Liver (tissue), 9 donors: ENCODE measurements around the gene CDKN1B. TPM values are rescaled to one million over a fixed set of nuclear protein-coding genes. Genes with fewer than 3 reads are reported as not detected.

Source experiments
- DNase-seq: peaks from one replicate; pipeline ENCODE4 v3.0.0-alpha.2; 2017; ENCODE audit warnings: low spot score
- H3K27ac ChIP-seq, 2 donors: one replicate each; pipeline ENCODE4 v1.7.0; 2013; ENCODE audit warnings: inconsistent platforms in 2 of 2, low read length in 2 of 2, control low read depth in 1 of 2, low read depth in 1 of 2, mild to moderate bottlenecking in 1 of 2
- H3K27me3 ChIP-seq, 4 donors: one replicate each; pipeline versions ENCODE4 v1.6.1 to v1.7.0; 2013; ENCODE audit warnings: low read length in 3 of 4, inconsistent platforms in 1 of 4, mild to moderate bottlenecking in 1 of 4, moderate library complexity in 1 of 4; ENCODE audit not compliant: control insufficient read depth in 4 of 4, insufficient read depth in 4 of 4
- H3K36me3 ChIP-seq, 4 donors: one replicate each; pipeline versions ENCODE4 v1.6.1 to v1.7.0; 2013; ENCODE audit warnings: low read length in 3 of 4, mild to moderate bottlenecking in 3 of 4, low read depth in 1 of 4, moderate library complexity in 1 of 4; ENCODE audit not compliant: control insufficient read depth in 4 of 4, insufficient read depth in 3 of 4
- H3K4me1 ChIP-seq, 4 donors: one replicate each; pipeline versions ENCODE4 v1.6.1 to v1.7.0; 2013; ENCODE audit warnings: low read length in 3 of 4, mild to moderate bottlenecking in 3 of 4, moderate library complexity in 1 of 4; ENCODE audit not compliant: control insufficient read depth in 4 of 4, insufficient read depth in 4 of 4
- H3K4me3 ChIP-seq, 3 donors: one replicate each; pipeline versions ENCODE4 v1.6.1 to v1.7.0; 2013; ENCODE audit warnings: low read length in 3 of 3, control low read depth in 1 of 3, low read depth in 1 of 3, mild to moderate bottlenecking in 1 of 3
- H3K9ac ChIP-seq, 2 donors: one replicate each; pipeline ENCODE4 v1.7.0; 2013; ENCODE audit warnings: low read length in 2 of 2, mild to moderate bottlenecking in 2 of 2, moderate library complexity in 2 of 2, control low read depth in 1 of 2, low read depth in 1 of 2
- H3K9me3 ChIP-seq, 4 donors: one replicate each; pipeline versions ENCODE4 v1.6.1 to v1.7.0; 2013; ENCODE audit warnings: low read length in 3 of 4; ENCODE audit not compliant: control insufficient read depth in 4 of 4
- FOXA1 ChIP-seq: IDR thresholded peaks from 2 replicates; pipeline ENCODE4 v1.6.1; 2016; ENCODE audit warnings: antibody characterized with exemption
- FOXA2 ChIP-seq: IDR thresholded peaks from 2 replicates; pipeline ENCODE4 v1.6.1; 2016; ENCODE audit warnings: antibody characterized with exemption
- HNF4A ChIP-seq, 2 donors: conservative IDR thresholded peaks; 2 replicates each; pipeline ENCODE4 v1.6.1; 2016; ENCODE audit warnings: antibody characterized with exemption in 2 of 2, mild to moderate bottlenecking in 2 of 2
- JUND ChIP-seq, 2 donors: IDR thresholded peaks; 2 replicates each; pipeline ENCODE4 v1.6.1; 2016; ENCODE audit warnings: antibody characterized with exemption in 2 of 2
- NR2F2 ChIP-seq: IDR thresholded peaks from 2 replicates; pipeline ENCODE4 v1.6.1; 2016; ENCODE audit warnings: antibody characterized with exemption
- RAD21 ChIP-seq, 2 donors: IDR thresholded peaks; 2 replicates each; pipeline ENCODE4 v1.6.1; 2016; ENCODE audit warnings: antibody characterized with exemption in 2 of 2, mild to moderate bottlenecking in 2 of 2
- RXRA ChIP-seq, 2 donors: IDR thresholded peaks; 2 replicates each; pipeline ENCODE4 v1.6.1; 2017 to 2018; ENCODE audit warnings: antibody characterized with exemption in 2 of 2, mild to moderate bottlenecking in 1 of 2
- SP1 ChIP-seq: IDR thresholded peaks from 2 replicates; pipeline ENCODE4 v1.6.1; 2018; ENCODE audit warnings: antibody characterized with exemption, mild to moderate bottlenecking
- YY1 ChIP-seq: IDR thresholded peaks from 2 replicates; pipeline ENCODE4 v1.6.1; 2016; ENCODE audit warnings: antibody characterized with exemption, mild to moderate bottlenecking
- WGBS: extraction: QIAGEN DNeasy Blood & Tissue Kit; methylation state at CpG from one replicate; pipeline ENCODE4 v1.1.7; 2013; 5-methylcytosine and 5-hydroxymethylcytosine counted together
- polyA plus RNA-seq, 2 donors: library from polyadenylated mRNA; stranded (reverse) in 1 of 2; unstranded in 1 of 2; fragments of 200-250 nt in 1 of 2; fragments of >200 nt in 1 of 2; fragmentation: Nextera tagmentation in 1 of 2; extraction: Ambion mirVana in 1 of 2; gene quantifications; one replicate each; pipeline versions ENCODE4 v1.2.1 to v1.2.3, GENCODE V29; 2013 to 2015
- total RNA-seq, 2 donors: library from RNA; depleted of rRNA; stranded (reverse); fragments of >200 nt; gene quantifications; one replicate each; pipeline ENCODE4 v1.2.3, GENCODE V29; 2014
- TF ChIP-seq, protein P1 (sequence below): IDR thresholded peaks from 2 replicates; pipeline ENCODE4 v1.6.1; 2016; ENCODE audit warnings: antibody characterized with exemption, mild to moderate bottlenecking
- TF ChIP-seq, protein P2 (sequence below): IDR thresholded peaks from 2 replicates; pipeline ENCODE4 v1.6.1; 2016; ENCODE audit warnings: antibody characterized with exemption
- TF ChIP-seq, protein P3 (sequence below): IDR thresholded peaks from 2 replicates; pipeline ENCODE4 v1.6.1; 2016; ENCODE audit warnings: antibody characterized with exemption
- TF ChIP-seq, protein P4 (sequence below): fragments of 150-350 bp; IDR thresholded peaks from 2 replicates; pipeline ENCODE4 v1.5.1; 2017; ENCODE audit warnings: improper control_type of control experiment, low read depth, low read length; ENCODE audit not compliant: missing input control
- TF ChIP-seq, protein P5 (sequence below): IDR thresholded peaks from 2 replicates; pipeline ENCODE4 v1.6.1; 2016; ENCODE audit warnings: antibody characterized with exemption
- donor health status: healthy.
- donor health status: healthy.
- donor health status: healthy.
- donor health status: healthy.
- donor health status: healthy.

The CDKN1B gene
- total and polyA plus RNA-seq, 4 donors = 7.8 to 67.5 (median 22.5) TPM

DNA sequence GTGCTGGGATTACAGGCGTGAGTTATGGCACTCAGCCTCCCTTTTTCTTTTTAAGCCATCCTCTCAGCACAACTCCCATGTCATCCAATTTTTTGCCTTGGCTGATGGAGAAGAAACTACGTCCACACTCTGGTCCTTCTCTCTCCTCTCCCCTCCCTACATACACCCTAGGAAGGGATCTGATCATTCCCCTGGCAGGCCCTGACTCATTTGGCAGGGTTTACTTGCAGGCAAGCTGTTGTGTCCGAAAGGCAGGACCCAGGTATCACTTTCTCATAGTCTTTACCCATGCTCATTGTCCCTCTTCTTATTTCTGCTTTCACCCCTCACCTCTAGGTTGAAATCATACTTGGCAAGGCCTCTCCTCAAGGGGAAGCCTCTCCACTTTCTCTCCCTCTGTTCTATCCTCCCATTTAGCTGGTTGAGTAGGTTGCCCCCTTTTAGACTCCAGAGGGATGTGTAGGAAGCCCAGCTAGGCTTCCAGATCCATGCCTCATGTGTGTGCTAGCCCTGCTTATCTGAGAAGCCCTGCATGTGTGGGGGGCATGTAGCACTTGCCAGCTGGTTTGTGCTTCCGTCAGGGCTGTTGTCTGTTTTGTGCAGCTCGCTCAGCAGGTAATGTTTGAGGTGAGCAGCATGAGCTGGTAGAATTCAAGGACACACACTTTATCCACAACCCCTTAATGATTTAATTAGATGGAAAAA, 36.0 kb upstream of the CDKN1B start (continued):
- TF ChIP-seq, protein P1, sequence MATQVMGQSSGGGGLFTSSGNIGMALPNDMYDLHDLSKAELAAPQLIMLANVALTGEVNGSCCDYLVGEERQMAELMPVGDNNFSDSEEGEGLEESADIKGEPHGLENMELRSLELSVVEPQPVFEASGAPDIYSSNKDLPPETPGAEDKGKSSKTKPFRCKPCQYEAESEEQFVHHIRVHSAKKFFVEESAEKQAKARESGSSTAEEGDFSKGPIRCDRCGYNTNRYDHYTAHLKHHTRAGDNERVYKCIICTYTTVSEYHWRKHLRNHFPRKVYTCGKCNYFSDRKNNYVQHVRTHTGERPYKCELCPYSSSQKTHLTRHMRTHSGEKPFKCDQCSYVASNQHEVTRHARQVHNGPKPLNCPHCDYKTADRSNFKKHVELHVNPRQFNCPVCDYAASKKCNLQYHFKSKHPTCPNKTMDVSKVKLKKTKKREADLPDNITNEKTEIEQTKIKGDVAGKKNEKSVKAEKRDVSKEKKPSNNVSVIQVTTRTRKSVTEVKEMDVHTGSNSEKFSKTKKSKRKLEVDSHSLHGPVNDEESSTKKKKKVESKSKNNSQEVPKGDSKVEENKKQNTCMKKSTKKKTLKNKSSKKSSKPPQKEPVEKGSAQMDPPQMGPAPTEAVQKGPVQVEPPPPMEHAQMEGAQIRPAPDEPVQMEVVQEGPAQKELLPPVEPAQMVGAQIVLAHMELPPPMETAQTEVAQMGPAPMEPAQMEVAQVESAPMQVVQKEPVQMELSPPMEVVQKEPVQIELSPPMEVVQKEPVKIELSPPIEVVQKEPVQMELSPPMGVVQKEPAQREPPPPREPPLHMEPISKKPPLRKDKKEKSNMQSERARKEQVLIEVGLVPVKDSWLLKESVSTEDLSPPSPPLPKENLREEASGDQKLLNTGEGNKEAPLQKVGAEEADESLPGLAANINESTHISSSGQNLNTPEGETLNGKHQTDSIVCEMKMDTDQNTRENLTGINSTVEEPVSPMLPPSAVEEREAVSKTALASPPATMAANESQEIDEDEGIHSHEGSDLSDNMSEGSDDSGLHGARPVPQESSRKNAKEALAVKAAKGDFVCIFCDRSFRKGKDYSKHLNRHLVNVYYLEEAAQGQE = no peak
- no peak for TF ChIP-seq RXRA (IDR thresholded peaks at IDR 0.05)
- TF ChIP-seq, protein P2, sequence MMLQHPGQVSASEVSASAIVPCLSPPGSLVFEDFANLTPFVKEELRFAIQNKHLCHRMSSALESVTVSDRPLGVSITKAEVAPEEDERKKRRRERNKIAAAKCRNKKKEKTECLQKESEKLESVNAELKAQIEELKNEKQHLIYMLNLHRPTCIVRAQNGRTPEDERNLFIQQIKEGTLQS = no peak
- no peak for TF ChIP-seq SP1
- TF ChIP-seq, protein P3, sequence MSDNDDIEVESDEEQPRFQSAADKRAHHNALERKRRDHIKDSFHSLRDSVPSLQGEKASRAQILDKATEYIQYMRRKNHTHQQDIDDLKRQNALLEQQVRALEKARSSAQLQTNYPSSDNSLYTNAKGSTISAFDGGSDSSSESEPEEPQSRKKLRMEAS = no peak

DNA sequence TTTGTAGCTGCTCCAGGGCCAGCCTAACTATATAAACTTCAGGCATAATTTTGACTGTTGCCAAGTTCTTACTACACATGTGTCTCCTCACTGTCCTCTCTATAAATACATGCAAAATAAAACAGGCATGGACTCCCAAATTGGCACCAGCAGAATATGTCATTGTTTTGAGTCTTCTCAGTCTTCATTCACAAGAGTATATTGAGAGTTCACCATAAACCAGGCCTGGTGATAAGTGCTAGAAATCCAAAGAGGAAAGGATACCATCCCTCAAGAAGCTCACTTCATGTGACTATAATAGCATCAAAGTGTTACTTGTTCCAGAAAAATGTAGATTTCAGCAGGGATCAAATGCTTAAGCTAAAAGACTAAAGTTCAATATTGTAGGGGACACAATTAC, 34.9 kb upstream of the CDKN1B start:
- Histone ChIP-seq H3K36me3 (no peaks in the 10 kb centered on the region), H3K4me1 (peaks cover 0 to 5% (median 0%) of the 10 kb centered on the region in 4 donors), H3K4me3 (no peak overlapping the region), H3K27me3 (peaks cover 0 to 2% (median 0%) of the 10 kb centered on the region in 4 donors), H3K27ac (no peak overlapping the region), H3K9me3 (no peaks in the 10 kb centered on the region), H3K9ac (no peak overlapping the region)
- TF ChIP-seq RAD21 (IDR thresholded peaks at IDR 0.05) (no peak), FOXA1 (no peak), NR2F2 (no peak)
- TF ChIP-seq, protein P3 = no peak
- TF ChIP-seq, protein P2 = no peak
- TF ChIP-seq, protein P4, sequence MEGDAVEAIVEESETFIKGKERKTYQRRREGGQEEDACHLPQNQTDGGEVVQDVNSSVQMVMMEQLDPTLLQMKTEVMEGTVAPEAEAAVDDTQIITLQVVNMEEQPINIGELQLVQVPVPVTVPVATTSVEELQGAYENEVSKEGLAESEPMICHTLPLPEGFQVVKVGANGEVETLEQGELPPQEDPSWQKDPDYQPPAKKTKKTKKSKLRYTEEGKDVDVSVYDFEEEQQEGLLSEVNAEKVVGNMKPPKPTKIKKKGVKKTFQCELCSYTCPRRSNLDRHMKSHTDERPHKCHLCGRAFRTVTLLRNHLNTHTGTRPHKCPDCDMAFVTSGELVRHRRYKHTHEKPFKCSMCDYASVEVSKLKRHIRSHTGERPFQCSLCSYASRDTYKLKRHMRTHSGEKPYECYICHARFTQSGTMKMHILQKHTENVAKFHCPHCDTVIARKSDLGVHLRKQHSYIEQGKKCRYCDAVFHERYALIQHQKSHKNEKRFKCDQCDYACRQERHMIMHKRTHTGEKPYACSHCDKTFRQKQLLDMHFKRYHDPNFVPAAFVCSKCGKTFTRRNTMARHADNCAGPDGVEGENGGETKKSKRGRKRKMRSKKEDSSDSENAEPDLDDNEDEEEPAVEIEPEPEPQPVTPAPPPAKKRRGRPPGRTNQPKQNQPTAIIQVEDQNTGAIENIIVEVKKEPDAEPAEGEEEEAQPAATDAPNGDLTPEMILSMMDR = no peak
- DNase-seq = no peak

DNA sequence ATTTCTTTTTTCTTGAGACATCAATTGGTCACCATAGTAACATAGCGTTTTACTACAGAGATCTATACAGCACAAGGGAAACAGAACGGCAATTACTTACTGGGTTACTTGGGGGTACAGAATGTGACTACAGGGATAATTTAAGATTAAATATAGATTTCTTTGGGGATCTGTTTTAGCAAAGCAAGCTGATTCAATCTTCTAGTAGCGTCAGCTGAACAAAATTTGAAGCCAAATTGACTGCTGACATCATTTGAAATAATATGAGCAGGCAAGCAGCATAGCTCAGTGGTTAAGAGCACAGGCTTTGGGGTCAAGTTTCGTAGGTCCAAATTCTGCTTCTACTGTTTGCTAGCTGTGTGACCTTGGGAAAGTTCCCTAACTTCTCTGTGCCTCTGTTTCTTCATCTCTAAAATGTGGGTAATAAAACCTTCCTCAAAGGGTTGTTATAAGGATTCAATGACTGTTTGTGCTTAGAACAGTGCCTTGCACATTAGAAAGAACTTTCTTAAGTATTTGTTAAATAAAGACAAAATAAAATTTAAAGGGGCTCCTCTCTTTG, 34.0 kb upstream of the CDKN1B start:
- Histone ChIP-seq H3K36me3 (no peaks in the 10 kb centered on the region), H3K27me3 (peaks cover 0 to 2% (median 0%) of the 10 kb centered on the region in 4 donors), H3K4me3 (no peak overlapping the region), H3K9me3 (no peaks in the 10 kb centered on the region), H3K27ac (no peak overlapping the region), H3K4me1 (peaks cover 0 to 5% (median 0%) of the 10 kb centered on the region in 4 donors), H3K9ac (no peak overlapping the region)
- TF ChIP-seq YY1 (no peak), FOXA2 (no peak), HNF4A (conservative IDR thresholded peaks at IDR 0.05) (no peak), JUND (IDR thresholded peaks at IDR 0.05) (no peak), FOXA1 (no peak)
- TF ChIP-seq, protein P4 = no peak
- TF ChIP-seq, protein P5, sequence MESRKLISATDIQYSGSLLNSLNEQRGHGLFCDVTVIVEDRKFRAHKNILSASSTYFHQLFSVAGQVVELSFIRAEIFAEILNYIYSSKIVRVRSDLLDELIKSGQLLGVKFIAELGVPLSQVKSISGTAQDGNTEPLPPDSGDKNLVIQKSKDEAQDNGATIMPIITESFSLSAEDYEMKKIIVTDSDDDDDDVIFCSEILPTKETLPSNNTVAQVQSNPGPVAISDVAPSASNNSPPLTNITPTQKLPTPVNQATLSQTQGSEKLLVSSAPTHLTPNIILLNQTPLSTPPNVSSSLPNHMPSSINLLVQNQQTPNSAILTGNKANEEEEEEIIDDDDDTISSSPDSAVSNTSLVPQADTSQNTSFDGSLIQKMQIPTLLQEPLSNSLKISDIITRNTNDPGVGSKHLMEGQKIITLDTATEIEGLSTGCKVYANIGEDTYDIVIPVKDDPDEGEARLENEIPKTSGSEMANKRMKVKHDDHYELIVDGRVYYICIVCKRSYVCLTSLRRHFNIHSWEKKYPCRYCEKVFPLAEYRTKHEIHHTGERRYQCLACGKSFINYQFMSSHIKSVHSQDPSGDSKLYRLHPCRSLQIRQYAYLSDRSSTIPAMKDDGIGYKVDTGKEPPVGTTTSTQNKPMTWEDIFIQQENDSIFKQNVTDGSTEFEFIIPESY = no peak
- TF ChIP-seq, protein P3 = no peak
- no peak for DNase-seq
- 89% methylated on average over 4 of the region's 4 CpGs for WGBS
